HCT116 (cell line): ENCODE data around the gene UBE3B. TPM values are rescaled to one million over a fixed set of nuclear protein-coding genes. Genes with fewer than 3 reads are reported as not detected.
A peak's percentile ranks its signal among the peaks of the same experiment; 100 is the strongest.

Experiments used
- ATAC-seq: fragments of 200-7000 bp; cut with Tn5 transposase; 2 replicates; pipeline ENCODE4 v1.9.1; 2020; ENCODE audit warnings: mild to moderate bottlenecking, moderate library complexity
- BruUV-seq: library from RNA; stranded (reverse); fragments of 400-500 nt; replicated peaks from 2 replicates; lab custom pipeline; 2021; lab: Mats Ljungman, UMichigan
- CTCF ChIA-PET: fragments of 300-600 bp; sonication (Branson Sonifier 250); formaldehyde crosslinking; loops from one replicate; lab custom pipeline; 2021; ENCODE audit warnings: antibody characterized with exemption; lab: Charles Lee
- POLR2A ChIA-PET: fragments of 300-600, 350-600 bp; sonication (Branson Sonifier 250); formaldehyde crosslinking; loops from one replicate; lab custom pipeline; 2021; ENCODE audit warnings: antibody characterized with exemption; lab: Charles Lee
- RAD21 ChIA-PET, 2 experiments: fragments of 300-600 bp; sonication (Branson Sonifier 250); formaldehyde crosslinking; loops; one replicate each; lab custom pipeline; 2023; ENCODE audit warnings: low total read pairs in 2 of 2; ENCODE audit not compliant: uncharacterized antibody in 2 of 2, unreplicated experiment in 2 of 2, low non-redundant PET in 1 of 2; lab: Charles Lee
- DNase-seq: peaks from one replicate; pipeline ENCODE4 v3.0.0-alpha.2; 2010; ENCODE audit warnings: low read depth, low spot score
- H2AFZ ChIP-seq: fragments of 200-600 bp; shearing (Covaris generic), sonication (generic); 2 replicates; pipeline ENCODE4 v1.6.1; 2017; ENCODE audit warnings: low read depth, mixed run types, mixed read lengths, antibody characterized with exemption, low read length; ENCODE audit not compliant: poor library complexity, severe bottlenecking
- H3K27ac ChIP-seq: 2 replicates; pipeline ENCODE4 v1.5.1; 2012; ENCODE audit warnings: low read depth, low read length
- H3K27me3 ChIP-seq: fragments of 200-600 bp; sonication (generic); 2 replicates; pipeline ENCODE4 v1.6.1; 2016; ENCODE audit warnings: mixed run types, low read length, mixed read lengths; ENCODE audit not compliant: insufficient read depth
- H3K36me3 ChIP-seq, 2 experiments: fragments of 200-500 bp in 1 of 2; fragments of 200-600 bp in 1 of 2; sonication (Bioruptor generic) in 1 of 2; sonication (generic) in 1 of 2; 2 replicates each; pipeline versions ENCODE4 v1.5.1 to v1.6.1; 2014 to 2016; ENCODE audit warnings: low read length in 2 of 2, inconsistent platforms in 1 of 2, mixed read lengths in 1 of 2, mixed run types in 1 of 2; ENCODE audit not compliant: insufficient read depth in 2 of 2, control insufficient read depth in 1 of 2
- H3K4me1 ChIP-seq, 2 experiments: fragments of 200-600 bp in 1 of 2; sonication (generic) in 1 of 2; 2 replicates each; pipeline versions ENCODE4 v1.5.1 to v1.6.1; 2012 to 2017; ENCODE audit warnings: low read length in 2 of 2, inconsistent platforms in 1 of 2, mild to moderate bottlenecking in 1 of 2, mixed read lengths in 1 of 2, mixed run types in 1 of 2, moderate library complexity in 1 of 2; ENCODE audit not compliant: insufficient read depth in 2 of 2, control insufficient read depth in 1 of 2
- H3K4me2 ChIP-seq: fragments of 200-600 bp; sonication (generic); 2 replicates; pipeline ENCODE4 v1.6.1; 2017; ENCODE audit warnings: mixed run types, low read length, mixed read lengths
- H3K4me3 ChIP-seq, 2 experiments: fragments of 200-600 bp in 1 of 2; sonication (generic) in 1 of 2; replicated peaks in 1 of 2; 2 replicates each; pipeline ENCODE4 v1.5.1; 2011 to 2016; ENCODE audit warnings: low read length in 2 of 2, control low read depth in 1 of 2, low read depth in 1 of 2, mild to moderate bottlenecking in 1 of 2, mixed read lengths in 1 of 2, mixed run types in 1 of 2
- H3K79me2 ChIP-seq: fragments of 200-600 bp; sonication (generic); 2 replicates; pipeline ENCODE4 v1.6.1; 2017; ENCODE audit warnings: mild to moderate bottlenecking, mixed run types, low read length, moderate library complexity, mixed read lengths; ENCODE audit not compliant: insufficient read depth
- H3K9ac ChIP-seq: fragments of 200-600 bp; sonication (generic); 2 replicates; pipeline ENCODE4 v1.6.1; 2016; ENCODE audit warnings: low read length, mixed read lengths
- H3K9me2 ChIP-seq: fragments of 200-600 bp; sonication (generic), shearing (Covaris generic); 2 replicates; pipeline ENCODE4 v1.6.1; 2017; ENCODE audit warnings: mixed run types, mild to moderate bottlenecking, moderate library complexity; ENCODE audit not compliant: insufficient read depth
- H3K9me3 ChIP-seq, 2 experiments: fragments of 200-500 bp in 1 of 2; fragments of 200-600 bp in 1 of 2; sonication (Bioruptor generic) in 1 of 2; sonication (generic) in 1 of 2; 2 replicates each; pipeline ENCODE4 v1.6.1; 2014 to 2017; ENCODE audit warnings: low read length in 2 of 2, mixed read lengths in 2 of 2, inconsistent platforms in 1 of 2, low read depth in 1 of 2, mild to moderate bottlenecking in 1 of 2, mixed run types in 1 of 2, moderate library complexity in 1 of 2; ENCODE audit not compliant: control insufficient read depth in 1 of 2, insufficient read depth in 1 of 2
- H4K20me1 ChIP-seq: fragments of 200-600 bp; sonication (generic), shearing (Covaris generic); 2 replicates; pipeline ENCODE4 v1.6.1; 2017; ENCODE audit warnings: mixed run types, mild to moderate bottlenecking, moderate library complexity; ENCODE audit not compliant: insufficient read depth
- ATF3 ChIP-seq: IDR thresholded peaks from 2 replicates; pipeline ENCODE4 v1.6.1; 2012
- CEBPB ChIP-seq: IDR thresholded peaks from 2 replicates; pipeline ENCODE4 v1.6.1; 2012; ENCODE audit warnings: low read depth
- EGR1 ChIP-seq: IDR thresholded peaks from 2 replicates; pipeline ENCODE4 v1.6.1; 2012; ENCODE audit warnings: low read depth
- EZH2phosphoT487 ChIP-seq: fragments of 200-600 bp; IDR thresholded peaks from 2 replicates; pipeline ENCODE4 v1.6.1; 2018; ENCODE audit warnings: antibody characterized with exemption, borderline replicate concordance
- RAD21 ChIP-seq: IDR thresholded peaks from 2 replicates; pipeline ENCODE4 v1.6.1; 2012; ENCODE audit warnings: low read depth, mild to moderate bottlenecking
- REST ChIP-seq: IDR thresholded peaks from 2 replicates; pipeline ENCODE4 v1.6.1; 2012; ENCODE audit warnings: low read depth
- SRF ChIP-seq: IDR thresholded peaks from 2 replicates; pipeline ENCODE4 v1.6.1; 2012; ENCODE audit warnings: low read depth
- YY1 ChIP-seq: IDR thresholded peaks from 2 replicates; pipeline ENCODE4 v1.6.1; 2011; ENCODE audit warnings: low read length, low read depth, moderate library complexity, mild to moderate bottlenecking; ENCODE audit not compliant: insufficient replicate concordance; ENCODE audit errors: extremely low read depth
- ZNF274 ChIP-seq: fragments of 200-500 bp; sonication (Bioruptor generic); IDR thresholded peaks from 2 replicates; pipeline ENCODE4 v1.6.1; 2014; ENCODE audit warnings: mild to moderate bottlenecking, low read depth, low read length, inconsistent platforms
- intact Hi-C: fragments of 100-400 bp; cut with micrococcal nuclease; formaldehyde crosslinking; loops from 2 replicates; pipeline ENCODE4 v1.10.0; 2022
- total RNA-seq: library from RNA; stranded (reverse); gene quantifications from one replicate; pipeline ENCODE4 v1.2.1, GENCODE V29; 2021; ENCODE audit not compliant: unreplicated experiment

UBE3B gene
- total RNA-seq, 1 experiment from 2014 or later: 28.9 TPM

GRCh38 chr12:109432431-109432830 lies 45.0 kb upstream of the UBE3B start:
- H2AFZ ChIP-seq: peak overlapping the region; percentile 55
- no peak overlapping the region for H3K9ac ChIP-seq
- no peaks in the 10 kb centered on the region for H3K36me3 ChIP-seq
- ATAC-seq (no peak), DNase-seq (no peak)
- peak overlapping the region; percentile 34 for H3K4me2 ChIP-seq
- H4K20me1 ChIP-seq: no peaks in the 10 kb centered on the region
- peaks cover 0 to 11% of the 10 kb centered on the region in 2 experiments; a peak in 2 of 4 replicates for H3K4me1 ChIP-seq
- H3K27me3 ChIP-seq: no peaks in the 10 kb centered on the region
- peaks cover 0 to 5% of the 10 kb centered on the region in 2 experiments; a peak in 1 of 4 replicates for H3K9me3 ChIP-seq
- no peaks in the 10 kb centered on the region for H3K79me2 ChIP-seq
- no peak overlapping the region for H3K4me3 ChIP-seq
- H3K9me2 ChIP-seq: no peaks in the 10 kb centered on the region
- POLR2A ChIA-PET: no interaction called here
- intact Hi-C loops: loop anchor here (2.0 kb wide), 1 partner anchor 44 kb away; the partner anchor contains the start of genes KCTD10 and UBE3B
- no TSS peak for BruUV-seq
- CTCF ChIA-PET: interaction anchor here (0.9 to 2.6 kb wide), 18 partner anchors 11 to 413 kb away, joined by 3 to 19 read pairs (median 4); partner anchors contain the start of genes FOXN4, MMAB and MVK
- RAD21 ChIA-PET: interaction anchor here (0.6 to 1.9 kb wide), 3 partner anchors 30 to 413 kb away, joined by 3 to 4 read pairs (median 3); no protein-coding TSS in a partner anchor
- TF ChIP-seq EZH2phosphoT487 (no peak), RAD21 (no peak), YY1 (no peak), SRF (no peak), ZNF274 (no peak), ATF3 (no peak), EGR1 (no peak), REST (no peak), CEBPB (no peak)
- H3K27ac ChIP-seq: no peak overlapping the region
